ENCODE data around the gene NPLOC4.
A peak's percentile ranks its signal among the peaks of the same experiment; 100 is the strongest.

Gene NPLOC4

DNA sequence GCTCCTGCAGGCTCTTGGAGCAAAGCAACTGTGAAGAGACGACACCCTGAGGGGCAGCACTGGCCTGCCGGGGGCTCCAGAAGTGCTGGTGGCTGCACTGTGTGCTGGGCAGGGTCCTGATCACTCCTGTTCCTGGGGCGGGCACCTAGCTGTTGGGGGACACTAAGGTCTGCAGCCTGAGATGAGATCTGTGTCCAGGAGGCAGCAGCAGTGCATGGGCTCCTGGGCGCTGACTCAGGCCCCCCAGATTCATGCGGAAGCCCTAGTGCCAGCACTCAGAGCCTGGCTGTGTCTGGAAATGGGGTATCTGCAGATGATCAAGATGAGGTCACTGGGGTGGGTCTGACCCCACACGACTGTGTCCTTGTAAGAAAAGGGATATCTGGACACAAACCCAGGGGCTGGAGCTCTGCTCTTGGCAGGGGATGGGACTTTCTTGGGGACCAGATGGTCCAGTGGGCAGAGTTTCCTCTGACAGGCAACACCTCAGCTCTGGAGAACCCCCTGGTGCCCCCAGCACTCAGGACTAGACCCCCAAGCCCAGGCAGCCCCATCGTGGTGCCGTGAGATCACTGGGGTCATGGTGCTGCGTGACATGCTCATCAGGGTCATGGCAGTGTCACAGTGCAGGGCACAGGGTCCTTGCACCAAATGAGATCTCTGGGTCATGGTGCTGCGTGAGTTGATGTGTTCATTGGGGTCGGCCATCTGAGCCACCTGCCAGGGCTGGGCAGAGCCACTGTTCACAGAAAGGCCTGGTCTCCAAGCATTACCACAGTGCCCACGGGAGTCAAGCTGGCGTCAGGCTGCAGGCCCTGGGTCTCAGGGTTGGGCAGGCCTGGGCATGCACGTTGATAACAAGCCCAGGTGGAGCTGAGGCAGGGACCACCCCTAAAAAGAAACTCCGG lies 94.2 kb downstream of the NPLOC4 start:
- no peak for DNase-seq
- Mint-ChIP-seq H3K36me3 (peaks cover 56 to 57% of the 10 kb centered on the region in 2 donors), H3K9me3 (no peaks in the 10 kb centered on the region), H3K4me3 (no peak overlapping the region), H3K27me3 (peaks cover 5 to 6% of the 10 kb centered on the region in 2 donors), H3K27ac (no peak overlapping the region), H3K4me1 (peaks cover 4 to 6% of the 10 kb centered on the region in 2 donors)
- ATAC-seq (replicated peaks), result no peak

GRCh38 chr17:81541123-81541522 lies 95.8 kb downstream of the NPLOC4 start:
- Mint-ChIP-seq H3K4me1 (peaks cover 10 to 11% of the 10 kb centered on the region in 2 donors), H3K36me3 (peaks cover 48 to 57% of the 10 kb centered on the region in 2 donors), H3K27me3 (peaks cover 11 to 12% of the 10 kb centered on the region in 2 donors), H3K4me3 (no peak overlapping the region), H3K27ac (peak overlapping the region; percentile 68), H3K9me3 (no peaks in the 10 kb centered on the region)
- ATAC-seq (replicated peaks), result no peak
- DNase-seq, result no peak

GRCh38 chr17:81540676-81541027 lies 96.3 kb downstream of the NPLOC4 start:
- Mint-ChIP-seq H3K36me3 (peaks cover 51 to 54% of the 10 kb centered on the region in 2 donors), H3K27ac (peak overlapping the region; percentile 14), H3K4me1 (peaks cover 10 to 11% of the 10 kb centered on the region in 2 donors), H3K9me3 (no peaks in the 10 kb centered on the region), H3K4me3 (no peak overlapping the region), H3K27me3 (peaks cover 15 to 17% of the 10 kb centered on the region in 2 donors)
- no peak for DNase-seq
- ATAC-seq (replicated peaks), result no peak

DNA sequence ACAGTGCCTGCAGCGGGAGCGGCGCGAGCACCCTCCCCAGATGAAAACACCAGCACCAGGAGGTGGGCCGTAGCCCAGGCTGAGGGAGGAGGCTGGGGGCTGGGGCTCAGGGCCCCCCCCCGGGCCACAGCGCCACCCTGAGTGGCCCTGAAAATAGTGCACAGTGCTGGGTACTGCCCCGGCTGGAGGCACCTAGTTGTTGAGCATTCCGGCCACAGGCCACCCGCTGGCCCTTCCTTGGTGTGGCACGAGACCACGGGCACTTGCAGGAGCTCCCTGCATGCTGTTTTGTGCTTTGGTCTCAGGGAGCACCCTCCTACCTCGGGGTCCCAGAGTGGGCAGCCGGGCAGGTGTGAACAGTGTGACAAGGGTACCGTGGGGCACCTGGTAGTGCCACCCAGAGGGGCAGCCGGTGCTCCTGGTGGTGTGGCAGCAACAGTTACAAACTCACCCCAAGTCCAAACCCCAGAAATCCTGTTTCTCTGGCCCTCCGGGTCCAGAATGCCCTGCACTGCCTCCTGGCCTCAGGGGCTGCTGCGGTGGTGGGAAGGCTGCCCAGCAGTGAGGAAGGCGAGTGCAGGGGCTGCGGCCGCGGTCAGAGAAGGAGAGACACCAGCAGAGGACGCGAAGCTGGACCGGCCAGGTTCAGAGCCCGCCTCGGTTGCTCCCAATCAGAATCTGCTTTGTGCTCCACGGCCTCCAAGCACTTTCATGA lies 96.8 kb downstream of the NPLOC4 start:
- Mint-ChIP-seq H3K27ac (no peak overlapping the region), H3K4me3 (no peak overlapping the region), H3K36me3 (peaks cover 52% of the 10 kb centered on the region in 2 donors), H3K9me3 (no peaks in the 10 kb centered on the region), H3K27me3 (peaks cover 20% of the 10 kb centered on the region in 2 donors), H3K4me1 (peaks cover 10 to 11% of the 10 kb centered on the region in 2 donors)
- DNase-seq, result no peak
- ATAC-seq (replicated peaks), result no peak

DNA sequence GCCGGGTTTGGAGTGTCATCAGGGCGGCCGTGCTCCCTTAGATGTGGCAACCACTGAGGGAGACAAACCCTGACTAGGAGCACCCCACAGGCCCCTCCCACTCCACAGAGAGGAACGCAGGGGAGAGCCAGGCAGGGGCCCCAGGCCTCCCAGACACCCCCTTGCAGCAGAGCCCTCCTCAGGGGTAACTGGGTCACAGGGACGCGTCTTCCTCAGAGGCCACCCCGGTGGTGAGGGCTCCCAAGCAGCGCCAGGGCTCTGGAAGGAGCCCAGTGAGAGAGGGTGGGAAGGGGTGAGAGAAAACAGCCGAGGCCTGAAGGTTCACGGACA lies 97.4 kb downstream of the NPLOC4 start:
- Mint-ChIP-seq H3K27me3 (peaks cover 20% of the 10 kb centered on the region in 2 donors), H3K4me1 (peaks cover 10 to 11% of the 10 kb centered on the region in 2 donors), H3K4me3 (no peak overlapping the region), H3K27ac (no peak overlapping the region), H3K36me3 (peaks cover 48 to 50% of the 10 kb centered on the region in 2 donors), H3K9me3 (no peaks in the 10 kb centered on the region)
- no peak for ATAC-seq (replicated peaks)
- DNase-seq, result no peak

GRCh38 chr17:81538651-81539570 lies 98.0 kb downstream of the NPLOC4 start:
- Mint-ChIP-seq H3K9me3 (no peaks in the 10 kb centered on the region), H3K4me3 (peak overlapping the region in 1 of 2 donors; percentile 52), H3K4me1 (peaks cover 10 to 12% of the 10 kb centered on the region in 2 donors), H3K27me3 (peaks cover 20% of the 10 kb centered on the region in 2 donors), H3K27ac (peak overlapping the region; percentile 85), H3K36me3 (peaks cover 42 to 44% of the 10 kb centered on the region in 2 donors)
- no peak for DNase-seq
- no peak for ATAC-seq (replicated peaks)

GRCh38 chr17:81537856-81538555 lies 98.9 kb downstream of the NPLOC4 start:
- ATAC-seq (replicated peaks) (peak in 1 of 2 donors; percentile 5), DNase-seq (no peak)
- Mint-ChIP-seq H3K36me3 (peaks cover 38 to 41% of the 10 kb centered on the region in 2 donors), H3K9me3 (no peaks in the 10 kb centered on the region), H3K27ac (peak overlapping the region; percentile 85), H3K4me1 (peaks cover 10 to 21% of the 10 kb centered on the region in 2 donors), H3K4me3 (peak overlapping the region; percentile 43 to 57), H3K27me3 (peaks cover 20% of the 10 kb centered on the region in 2 donors)

GRCh38 chr17:81537343-81537855 lies 99.5 kb downstream of the NPLOC4 start:
- Mint-ChIP-seq H3K27me3 (peaks cover 20% of the 10 kb centered on the region in 2 donors), H3K27ac (peak overlapping the region; percentile 75), H3K9me3 (no peaks in the 10 kb centered on the region), H3K36me3 (peaks cover 31 to 39% of the 10 kb centered on the region in 2 donors), H3K4me3 (peak overlapping the region in 1 of 2 donors; percentile 32), H3K4me1 (peaks cover 10 to 21% of the 10 kb centered on the region in 2 donors)
- DNase-seq (no peak), ATAC-seq (replicated peaks) (peak; percentile 60 to 68)

GRCh38 chr17:81536299-81537290 lies 100.3 kb downstream of the NPLOC4 start:
- H3K27me3 Mint-ChIP-seq, result peaks cover 20% of the 10 kb centered on the region in 2 donors
- peak; percentile 17 to 21 for ATAC-seq (replicated peaks)
- H3K36me3 Mint-ChIP-seq, result peaks cover 26 to 34% of the 10 kb centered on the region in 2 donors

DNA sequence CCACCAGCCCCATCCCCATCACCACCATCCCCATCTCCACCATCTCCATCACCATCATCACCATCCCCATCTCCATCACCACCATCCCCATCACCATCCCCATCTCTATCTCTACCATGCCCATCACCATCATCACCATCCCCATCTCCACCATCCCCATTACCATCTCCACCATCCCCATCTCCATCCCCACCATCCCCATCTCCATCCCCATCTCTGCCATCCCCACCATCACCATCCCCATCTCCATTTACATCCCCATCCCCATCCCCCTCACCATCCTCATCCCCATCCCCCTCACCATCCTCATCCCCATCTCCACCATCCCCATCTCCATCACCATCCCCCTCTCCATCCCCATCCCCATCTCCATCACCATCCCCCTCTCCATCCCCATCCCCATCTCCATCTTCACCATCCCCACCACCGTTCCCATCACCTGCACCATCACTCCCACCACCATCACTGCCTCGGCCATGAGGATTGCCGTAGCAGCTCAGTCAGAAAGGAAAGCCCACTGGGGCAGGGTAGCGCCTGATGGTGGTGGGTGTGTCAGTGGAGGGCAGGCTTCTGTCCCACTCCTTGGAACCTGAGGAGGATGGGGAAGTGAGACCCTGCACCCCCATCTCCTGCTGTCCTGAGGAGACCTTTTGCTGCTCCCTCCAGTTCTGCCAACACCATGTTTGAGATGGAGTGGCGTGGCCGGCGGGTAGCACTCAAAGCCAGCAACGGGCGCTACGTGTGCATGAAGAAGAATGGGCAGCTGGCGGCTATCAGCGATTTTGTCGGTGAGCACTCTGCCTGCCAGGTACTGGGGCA lies 101.2 kb downstream of the NPLOC4 start:
- Mint-ChIP-seq H3K36me3 (peaks cover 22 to 25% of the 10 kb centered on the region in 2 donors), H3K27me3 (peaks cover 20% of the 10 kb centered on the region in 2 donors), H3K4me3 (peak overlapping the region in 1 of 2 donors; percentile 3), H3K4me1 (peaks cover 10 to 21% of the 10 kb centered on the region in 2 donors), H3K9me3 (no peaks in the 10 kb centered on the region), H3K27ac (peak overlapping the region; percentile 56)
- DNase-seq, result no peak
- no peak for ATAC-seq (replicated peaks)

More at GRCh38 chr17:81536299-81537290, 100.3 kb downstream of the NPLOC4 start:
- Mint-ChIP-seq H3K4me3 (peak overlapping the region in 1 of 2 donors; percentile 33), H3K4me1 (peaks cover 10 to 21% of the 10 kb centered on the region in 2 donors), H3K9me3 (no peaks in the 10 kb centered on the region), H3K27ac (no peak overlapping the region)
- DNase-seq, result no peak

- peaks cover 10 to 21% of the 10 kb centered on the region in 2 donors for H3K4me1 Mint-ChIP-seq
- peaks cover 20% of the 10 kb centered on the region in 2 donors for H3K27me3 Mint-ChIP-seq
- H3K27ac Mint-ChIP-seq, result peak overlapping the region; percentile 68
- H3K9me3 Mint-ChIP-seq, result no peaks in the 10 kb centered on the region
- no peak for ATAC-seq (replicated peaks)
- no peak for DNase-seq
- H3K36me3 Mint-ChIP-seq, result peaks cover 22 to 25% of the 10 kb centered on the region in 2 donors
- no peak overlapping the region for H3K4me3 Mint-ChIP-seq
These were observed 101.9 kb downstream of the NPLOC4 start for GRCh38 chr17:81535007-81535328.
